Astrocyte of the cerebellum (primary cell): ENCODE measurements around the gene MED8.

Source experiments
- DNase-seq: peaks from one replicate; pipeline ENCODE4 v3.0.0-alpha.2; 2011; ENCODE audit warnings: low read depth
- H3K4me3 ChIP-seq: 2 replicates; pipeline ENCODE4 v1.5.1; 2011; ENCODE audit warnings: mild to moderate bottlenecking, low read depth, low read length, moderate library complexity
- in situ Hi-C: cut with HindIII; loops from 2 replicates; pipeline ENCODE4 v1.10.0; 2017; ENCODE audit warnings: low sequenced_read_pairs
- TF ChIP-seq, protein P1 (sequence below): IDR thresholded peaks from 2 replicates; pipeline ENCODE4 v1.5.1; 2012; ENCODE audit warnings: low read length, low read depth, moderate library complexity, mild to moderate bottlenecking; ENCODE audit errors: missing control alignments

Gene MED8

DNA sequence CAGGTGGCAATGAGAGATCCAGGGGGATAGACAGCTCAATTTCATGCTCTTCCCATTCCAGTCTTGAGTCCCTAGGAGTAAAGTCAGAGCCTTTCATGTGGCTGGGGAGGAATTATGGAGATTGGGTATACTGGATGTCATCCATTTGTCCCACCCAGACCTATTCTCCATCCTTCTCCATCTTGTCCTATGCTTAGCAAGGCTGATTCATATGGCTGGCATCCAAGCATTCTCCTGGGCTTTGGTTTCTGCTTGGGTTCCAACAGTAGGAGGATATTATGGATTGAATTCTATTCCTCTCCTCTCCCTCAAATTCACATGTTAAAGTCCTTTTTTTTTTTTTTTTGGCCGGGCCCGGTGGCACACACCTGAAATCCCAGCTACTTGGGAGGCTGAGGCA lies 34.7 kb downstream of the MED8 start:
- TF ChIP-seq, protein P1, sequence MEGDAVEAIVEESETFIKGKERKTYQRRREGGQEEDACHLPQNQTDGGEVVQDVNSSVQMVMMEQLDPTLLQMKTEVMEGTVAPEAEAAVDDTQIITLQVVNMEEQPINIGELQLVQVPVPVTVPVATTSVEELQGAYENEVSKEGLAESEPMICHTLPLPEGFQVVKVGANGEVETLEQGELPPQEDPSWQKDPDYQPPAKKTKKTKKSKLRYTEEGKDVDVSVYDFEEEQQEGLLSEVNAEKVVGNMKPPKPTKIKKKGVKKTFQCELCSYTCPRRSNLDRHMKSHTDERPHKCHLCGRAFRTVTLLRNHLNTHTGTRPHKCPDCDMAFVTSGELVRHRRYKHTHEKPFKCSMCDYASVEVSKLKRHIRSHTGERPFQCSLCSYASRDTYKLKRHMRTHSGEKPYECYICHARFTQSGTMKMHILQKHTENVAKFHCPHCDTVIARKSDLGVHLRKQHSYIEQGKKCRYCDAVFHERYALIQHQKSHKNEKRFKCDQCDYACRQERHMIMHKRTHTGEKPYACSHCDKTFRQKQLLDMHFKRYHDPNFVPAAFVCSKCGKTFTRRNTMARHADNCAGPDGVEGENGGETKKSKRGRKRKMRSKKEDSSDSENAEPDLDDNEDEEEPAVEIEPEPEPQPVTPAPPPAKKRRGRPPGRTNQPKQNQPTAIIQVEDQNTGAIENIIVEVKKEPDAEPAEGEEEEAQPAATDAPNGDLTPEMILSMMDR: no peak
- no peak for DNase-seq
- in situ Hi-C loops: no loop called here

DNA sequence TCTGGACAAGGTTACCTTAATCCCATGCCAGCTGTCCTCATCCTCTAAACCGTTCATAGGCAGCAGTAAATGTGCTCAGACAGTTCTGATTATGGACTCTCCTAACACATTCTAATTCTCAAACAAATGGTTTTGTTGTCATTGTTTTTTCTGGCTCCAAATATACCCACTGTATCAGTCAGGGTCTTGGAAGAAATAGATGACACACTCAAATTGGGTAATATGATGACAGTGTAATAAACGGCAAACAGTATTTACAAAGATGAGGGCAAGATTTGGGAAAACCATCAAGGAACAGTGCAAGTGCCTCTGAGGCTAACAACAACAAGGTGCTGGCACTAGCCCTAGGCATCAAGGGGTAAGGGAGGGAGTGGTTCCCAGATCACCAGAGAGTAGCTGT lies 35.1 kb downstream of the MED8 start:
- TF ChIP-seq, protein P1: no peak
- H3K4me3 ChIP-seq: no peak overlapping the region
- in situ Hi-C loops: no loop called here
- no peak for DNase-seq

More for the DNA sequence above, 34.7 kb downstream of the MED8 start:
- H3K4me3 ChIP-seq: no peak overlapping the region

- DNase-seq: no peak
- in situ Hi-C loops: no loop called here
- TF ChIP-seq, protein P1: no peak
- H3K4me3 ChIP-seq: no peak overlapping the region
These were observed 36.7 kb downstream of the MED8 start for GRCh38 chr1:43352881-43353280.

- H3K4me3 ChIP-seq: no peak overlapping the region
- in situ Hi-C loops: no loop called here
- TF ChIP-seq, protein P1: no peak
- DNase-seq: no peak
These were observed 37.3 kb downstream of the MED8 start for GRCh38 chr1:43352351-43352705.

GRCh38 chr1:43351421-43352350 lies 37.9 kb downstream of the MED8 start:
- no peak for DNase-seq
- in situ Hi-C loops: no loop called here
- no peak overlapping the region for H3K4me3 ChIP-seq
- TF ChIP-seq, protein P1: no peak

GRCh38 chr1:43350976-43351375 lies 38.6 kb downstream of the MED8 start:
- TF ChIP-seq, protein P1: no peak
- in situ Hi-C loops: no loop called here
- no peak for DNase-seq
- no peak overlapping the region for H3K4me3 ChIP-seq
